Tibial nerve (tissue), 4 donors: ENCODE measurements around the gene ALDOA.

Experiments used
- CTCF ChIP-seq, 5 experiments: fragments of 200-600 bp in 3 of 5; fragments of 450-650 bp in 2 of 5; sonication (generic) in 3 of 5; IDR thresholded peaks; one replicate each; pipeline ENCODE4 v1.5.1; 2016 to 2019; ENCODE audit warnings: antibody characterized with exemption in 5 of 5, mild to moderate bottlenecking in 3 of 5, moderate library complexity in 2 of 5
- EP300 ChIP-seq, 2 donors: sonication (generic); formaldehyde crosslinking; IDR thresholded peaks; one replicate each; pipeline ENCODE4 v1.6.1; 2017; ENCODE audit warnings: antibody characterized with exemption in 2 of 2, mild to moderate bottlenecking in 1 of 2
- POLR2A ChIP-seq, 2 donors: fragments of 450-650 bp; IDR thresholded peaks; one replicate each; pipeline ENCODE4 v1.6.1; 2017; ENCODE audit warnings: antibody characterized with exemption in 2 of 2, mild to moderate bottlenecking in 2 of 2, moderate library complexity in 2 of 2

- no peak for TF ChIP-seq EP300 (IDR thresholded peaks at IDR 0.05)
- no peak for TF ChIP-seq POLR2A (IDR thresholded peaks at IDR 0.05)
- TF ChIP-seq CTCF (IDR thresholded peaks at IDR 0.05) = peak in 3 of 5 experiments; percentile 13 to 44 (median 24)
These were observed 23.7 kb upstream of the ALDOA start for GRCh38 chr16:30041841-30042240.
